Common myeloid progenitor, CD34-positive (primary cell): ENCODE data around the gene MMD2.

Source experiments
- CTCF ChIA-PET: fragments of 350-600 bp; sonication (Branson Sonifier 250); formaldehyde crosslinking; loops from one replicate; lab custom pipeline; 2021; ENCODE audit warnings: antibody characterized with exemption; lab: Charles Lee
- POLR2A ChIA-PET: fragments of 350-600 bp; sonication (Branson Sonifier 250); formaldehyde crosslinking; loops from one replicate; lab custom pipeline; 2021; ENCODE audit warnings: antibody characterized with exemption; lab: Charles Lee
- DNase-seq, 3 donors: peaks; one replicate each; pipeline versions ENCODE4 v3.0.0 to v3.0.0-alpha.2; 2013
- H3K27ac ChIP-seq, 2 experiments: 1 replicate in 1 of 2; 2 replicates in 1 of 2; pipeline ENCODE4 v1.7.0; 2013; ENCODE audit warnings: inconsistent platforms in 2 of 2, low read length in 2 of 2, mild to moderate bottlenecking in 2 of 2, low read depth in 1 of 2, moderate library complexity in 1 of 2; ENCODE audit not compliant: severe bottlenecking in 2 of 2, insufficient read depth in 1 of 2, poor library complexity in 1 of 2
- H3K27me3 ChIP-seq, 5 experiments: replicated peaks in 2 of 5; 1 replicate in 3 of 5; 2 replicates in 2 of 5; pipeline versions ENCODE4 v1.6.1 to v1.7.0; 2013; ENCODE audit warnings: low read length in 4 of 5, mild to moderate bottlenecking in 2 of 5, moderate library complexity in 2 of 5, inconsistent platforms in 1 of 5; ENCODE audit not compliant: insufficient read depth in 5 of 5, control insufficient read depth in 4 of 5
- H3K36me3 ChIP-seq, 4 experiments: 1 replicate in 2 of 4; 2 replicates in 2 of 4; pipeline versions ENCODE4 v1.6.1 to v1.7.0; 2013; ENCODE audit warnings: low read length in 3 of 4, control low read depth in 1 of 4, mild to moderate bottlenecking in 1 of 4; ENCODE audit not compliant: control insufficient read depth in 4 of 4, insufficient read depth in 4 of 4
- H3K4me1 ChIP-seq, 4 experiments: 1 replicate in 3 of 4; 2 replicates in 1 of 4; pipeline versions ENCODE4 v1.6.1 to v1.7.1; 2013; ENCODE audit warnings: low read length in 3 of 4, mild to moderate bottlenecking in 3 of 4, control low read depth in 1 of 4, inconsistent platforms in 1 of 4, moderate library complexity in 1 of 4; ENCODE audit not compliant: control insufficient read depth in 4 of 4, insufficient read depth in 4 of 4; ENCODE audit errors: control extremely low read depth in 1 of 4
- H3K4me3 ChIP-seq, 7 experiments: 1 replicate in 4 of 7; 2 replicates in 3 of 7; pipeline versions ENCODE4 v1.5.1 to v1.7.0; 2013; ENCODE audit warnings: mild to moderate bottlenecking in 7 of 7, low read length in 6 of 7, moderate library complexity in 6 of 7, inconsistent platforms in 2 of 7, low read depth in 2 of 7, control low read depth in 1 of 7; ENCODE audit not compliant: insufficient read depth in 4 of 7, control insufficient read depth in 1 of 7; ENCODE audit errors: extremely low read depth in 1 of 7
- H3K9me3 ChIP-seq, 5 experiments: 1 replicate in 4 of 5; 2 replicates in 1 of 5; pipeline versions ENCODE4 v1.6.1 to v1.7.1; 2013; ENCODE audit warnings: low read length in 4 of 5, mild to moderate bottlenecking in 2 of 5, inconsistent platforms in 1 of 5, low read depth in 1 of 5, moderate library complexity in 1 of 5; ENCODE audit not compliant: control insufficient read depth in 4 of 5, insufficient read depth in 2 of 5; ENCODE audit errors: control extremely low read depth in 1 of 5
- WGBS: methylation state at CpG from one replicate; pipeline ENCODE4 v1.1.5; 2013; ENCODE audit not compliant: insufficient coverage; 5-methylcytosine and 5-hydroxymethylcytosine counted together

The MMD2 gene

GRCh38 chr7:4928445-4928844 lies 30.5 kb downstream of the MMD2 start:
- 91% methylated on average over 2 of the region's 2 CpGs for WGBS
- DNase-seq, result no peak
- Histone ChIP-seq H3K36me3 (no peaks in the 10 kb centered on the region), H3K9me3 (no peaks in the 10 kb centered on the region), H3K27ac (no peak overlapping the region), H3K4me3 (no peak overlapping the region), H3K4me1 (no peaks in the 10 kb centered on the region), H3K27me3 (peaks cover 0 to 8% (median 0%) of the 10 kb centered on the region in 5 experiments)
- ChIA-PET CTCF (no interaction called here), POLR2A (no interaction called here)

GRCh38 chr7:4919969-4920766 lies 38.8 kb downstream of the MMD2 start:
- POLR2A ChIA-PET, result interaction anchor here (0.5 kb wide), 1 partner anchor 1353 kb away, joined by 3 read pairs; no protein-coding TSS in a partner anchor

GRCh38 chr7:4916113-4916512 lies 42.9 kb downstream of the MMD2 start:
- peaks cover 0 to 2% (median 0%) of the 10 kb centered on the region in 5 experiments for H3K27me3 ChIP-seq
- peaks cover 0 to 4% (median 3%) of the 10 kb centered on the region in 5 experiments for H3K9me3 ChIP-seq
- CTCF ChIA-PET, result no interaction called here
- no peak overlapping the region for H3K4me3 ChIP-seq
- no peaks in the 10 kb centered on the region for H3K4me1 ChIP-seq
- POLR2A ChIA-PET, result interaction anchor here (0.6 kb wide), 1 partner anchor 13 kb away, joined by 6 read pairs; no protein-coding TSS in a partner anchor
- no peaks in the 10 kb centered on the region for H3K36me3 ChIP-seq
- H3K27ac ChIP-seq, result no peak overlapping the region
- 83% methylated on average over 5 of the region's 8 CpGs for WGBS
- DNase-seq, result no peak

More at GRCh38 chr7:4919969-4920766, 38.8 kb downstream of the MMD2 start:
- Histone ChIP-seq H3K4me1 (no peaks in the 10 kb centered on the region), H3K9me3 (peaks cover 0 to 4% (median 3%) of the 10 kb centered on the region in 5 experiments), H3K36me3 (no peaks in the 10 kb centered on the region), H3K27ac (no peak overlapping the region), H3K27me3 (peaks cover 0 to 7% (median 0%) of the 10 kb centered on the region in 5 experiments), H3K4me3 (no peak overlapping the region)
- CTCF ChIA-PET, result interaction anchor here (0.6 kb wide), 1 partner anchor 31 kb away, joined by 4 read pairs; no protein-coding TSS in a partner anchor
- no peak for DNase-seq
- WGBS, result 89% methylated on average over 18 of the region's 19 CpGs

DNA sequence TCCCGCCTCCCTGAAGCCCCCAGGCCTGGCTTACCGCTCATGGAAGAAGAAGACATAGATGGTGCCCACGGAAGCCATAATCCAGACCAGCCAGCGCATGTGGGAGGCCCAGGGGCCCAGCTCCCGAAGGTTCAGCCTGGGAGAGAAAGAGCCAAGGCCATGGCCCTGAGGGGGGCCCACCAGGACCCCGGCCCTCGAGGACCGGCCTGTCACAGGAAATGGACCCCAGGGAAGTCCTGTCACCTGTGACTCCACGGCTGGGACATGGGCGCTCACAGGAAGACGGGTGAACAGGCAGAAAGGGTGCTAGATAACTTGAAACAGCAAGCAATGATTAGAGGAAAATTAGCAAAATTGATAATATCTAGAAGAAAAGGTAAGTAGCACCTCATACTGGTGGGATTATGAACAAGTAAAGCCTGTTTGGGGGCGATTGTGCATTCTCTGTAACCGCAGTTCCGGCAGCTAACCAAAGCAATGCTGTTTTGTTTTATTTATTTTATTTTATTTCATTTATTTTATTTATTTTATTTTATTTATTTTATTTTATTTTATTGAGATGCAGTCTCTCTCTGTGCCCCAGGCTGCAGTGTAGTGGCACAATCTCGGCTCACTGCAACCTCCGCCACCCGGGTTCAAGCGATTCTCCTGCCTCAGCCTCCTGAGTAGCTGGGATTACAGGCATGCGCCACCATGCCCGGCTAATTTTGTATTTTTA lies 47.7 kb downstream of the MMD2 start:
- H3K36me3 ChIP-seq, result no peaks in the 10 kb centered on the region
- no peak overlapping the region for H3K4me3 ChIP-seq
- WGBS, result 91% methylated on average over 16 of the region's 20 CpGs
- H3K27ac ChIP-seq, result no peak overlapping the region
- H3K9me3 ChIP-seq, result peaks cover 0 to 2% (median 0%) of the 10 kb centered on the region in 5 experiments
- H3K27me3 ChIP-seq, result no peaks in the 10 kb centered on the region
- no peak for DNase-seq
- ChIA-PET POLR2A (no interaction called here), CTCF (interaction anchor here (0.8 kb wide), 1 partner anchor 28 kb away, joined by 3 read pairs; the partner anchor contains the start of gene RADIL)
- no peaks in the 10 kb centered on the region for H3K4me1 ChIP-seq

- Histone ChIP-seq H3K27me3 (peaks cover 0 to 10% (median 0%) of the 10 kb centered on the region in 5 experiments), H3K4me3 (no peak overlapping the region), H3K27ac (no peak overlapping the region), H3K36me3 (no peaks in the 10 kb centered on the region), H3K9me3 (peaks cover 0 to 2% (median 0%) of the 10 kb centered on the region in 5 experiments), H3K4me1 (no peaks in the 10 kb centered on the region)
- no peak for DNase-seq
- ChIA-PET CTCF (no interaction called here), POLR2A (no interaction called here)
- 100% methylated on average over 1 of the region's 1 CpG for WGBS
Measured at GRCh38 chr7:4906682-4907081, 52.3 kb downstream of the MMD2 start.

- POLR2A ChIA-PET, result no interaction called here
- Histone ChIP-seq H3K4me3 (no peak overlapping the region), H3K4me1 (no peaks in the 10 kb centered on the region), H3K36me3 (no peaks in the 10 kb centered on the region), H3K27me3 (peaks cover 0 to 10% (median 0%) of the 10 kb centered on the region in 5 experiments), H3K27ac (no peak overlapping the region), H3K9me3 (peaks cover 0 to 2% (median 0%) of the 10 kb centered on the region in 5 experiments)
- no peak for DNase-seq
- CTCF ChIA-PET, result no interaction called here
- no CpG with 5 or more reads among the region's 1 CpG for WGBS
Measured at GRCh38 chr7:4905171-4905570, 53.8 kb downstream of the MMD2 start.

- DNase-seq, result no peak
- Histone ChIP-seq H3K9me3 (peaks cover 0 to 2% (median 0%) of the 10 kb centered on the region in 5 experiments), H3K4me3 (no peak overlapping the region), H3K27me3 (peaks cover 0 to 10% (median 0%) of the 10 kb centered on the region in 5 experiments), H3K36me3 (no peaks in the 10 kb centered on the region), H3K4me1 (no peaks in the 10 kb centered on the region), H3K27ac (no peak overlapping the region)
- CTCF ChIA-PET, result no interaction called here
- POLR2A ChIA-PET, result no interaction called here
Measured at GRCh38 chr7:4904346-4904745, 54.6 kb downstream of the MMD2 start.
